Measurements from ENCODE around the gene CSN1S1.
"Not testable (repeated sequence)": the region's sequence is repeated elsewhere in the genome, so short reads cannot be mapped to it uniquely, and the experiment has no call there.

Gene CSN1S1, protein sequence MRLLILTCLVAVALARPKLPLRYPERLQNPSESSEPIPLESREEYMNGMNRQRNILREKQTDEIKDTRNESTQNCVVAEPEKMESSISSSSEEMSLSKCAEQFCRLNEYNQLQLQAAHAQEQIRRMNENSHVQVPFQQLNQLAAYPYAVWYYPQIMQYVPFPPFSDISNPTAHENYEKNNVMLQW

DNA sequence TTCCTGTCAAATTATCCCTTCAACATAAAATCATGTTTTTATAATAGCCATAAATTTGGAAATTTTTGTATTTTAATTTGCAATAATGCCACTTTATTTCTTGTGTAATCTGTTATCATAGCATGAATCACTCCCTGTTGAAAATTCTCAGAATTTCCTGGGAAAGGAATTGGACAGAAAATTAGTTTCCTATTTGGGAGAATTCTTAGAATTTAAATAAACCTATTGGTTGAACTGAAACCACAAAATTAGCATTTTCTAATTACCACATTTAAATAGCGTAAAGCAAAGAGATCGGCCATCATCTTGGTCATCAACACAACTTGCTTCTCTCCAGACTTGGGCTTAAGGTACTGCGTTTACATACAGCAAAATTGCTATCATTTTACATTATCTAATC lies at the start of gene CSN1S1:
Gene CSN1S1, plus strand, starts transcription at position 301 of the 400 bp plus-strand sequence. CDS start 1,488 bp downstream, outside the sequence.
- no peak for DNase-seq

DNA sequence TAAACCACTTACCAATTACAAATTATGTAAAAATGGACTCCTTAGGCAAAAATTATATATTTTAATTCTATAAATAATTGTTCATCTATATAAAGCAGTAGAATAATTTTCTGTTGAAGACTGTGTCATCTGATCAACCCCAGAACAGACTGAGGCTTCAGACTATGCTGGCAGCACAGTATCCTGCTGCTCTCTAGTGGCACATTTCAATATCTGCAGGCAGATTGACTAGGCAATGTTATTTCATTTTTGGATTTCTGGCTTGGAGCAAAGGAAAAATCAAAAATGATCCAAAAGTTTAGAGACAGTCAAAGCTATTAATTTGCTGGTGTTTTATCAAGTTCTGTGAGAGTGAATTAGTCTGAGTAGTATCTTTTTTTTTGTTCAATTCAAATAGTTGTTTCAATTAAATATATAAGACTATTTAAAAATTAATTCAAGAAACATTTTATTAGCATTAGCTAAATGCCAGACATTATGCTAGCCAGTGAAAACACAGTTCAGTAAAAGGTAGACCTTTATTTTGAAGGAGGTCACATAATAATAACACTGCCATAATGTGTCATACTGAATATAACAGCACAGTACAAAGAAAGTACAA lies 49.6 kb upstream of the CSN1S1 start:
- DNase-seq: no peak

DNA sequence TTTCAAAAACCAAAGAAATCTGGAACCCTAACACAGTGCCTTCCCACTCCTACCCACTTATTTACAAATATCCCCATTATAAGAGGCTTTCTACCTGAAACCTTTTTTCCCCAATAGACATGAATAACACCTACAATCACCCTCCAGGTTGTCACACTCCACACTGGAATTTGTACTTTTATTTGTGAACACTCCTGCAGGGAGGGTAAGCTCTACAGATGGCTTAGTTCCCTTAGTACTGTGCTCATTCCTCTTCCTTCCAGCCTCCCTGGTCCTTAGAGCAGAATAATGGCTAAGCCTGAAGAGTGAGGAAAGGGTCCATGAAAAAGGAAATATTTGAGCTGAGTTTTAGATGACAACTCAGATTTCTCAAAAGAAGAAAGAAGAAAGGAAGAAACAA lies 48.7 kb upstream of the CSN1S1 start:
- no peak for DNase-seq

DNA sequence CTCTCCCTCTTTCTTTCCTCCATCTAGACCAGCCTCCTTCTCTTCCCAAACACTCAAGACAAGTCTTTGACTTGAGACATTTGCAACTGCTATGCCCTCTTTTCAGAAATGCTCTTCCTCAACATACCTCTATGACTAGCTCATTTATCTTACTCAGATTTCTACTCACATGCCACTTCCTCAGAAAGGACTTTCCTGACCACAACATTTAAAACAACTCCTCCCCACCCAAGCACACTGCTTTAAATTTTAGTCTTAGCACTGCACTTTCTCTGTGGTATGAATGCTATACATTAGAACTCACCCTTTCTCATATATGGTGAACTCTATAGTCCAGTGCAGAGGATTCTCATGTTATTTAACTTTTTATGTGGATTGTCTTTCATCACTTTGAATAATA lies 42.5 kb upstream of the CSN1S1 start:
- no peak for DNase-seq

DNA sequence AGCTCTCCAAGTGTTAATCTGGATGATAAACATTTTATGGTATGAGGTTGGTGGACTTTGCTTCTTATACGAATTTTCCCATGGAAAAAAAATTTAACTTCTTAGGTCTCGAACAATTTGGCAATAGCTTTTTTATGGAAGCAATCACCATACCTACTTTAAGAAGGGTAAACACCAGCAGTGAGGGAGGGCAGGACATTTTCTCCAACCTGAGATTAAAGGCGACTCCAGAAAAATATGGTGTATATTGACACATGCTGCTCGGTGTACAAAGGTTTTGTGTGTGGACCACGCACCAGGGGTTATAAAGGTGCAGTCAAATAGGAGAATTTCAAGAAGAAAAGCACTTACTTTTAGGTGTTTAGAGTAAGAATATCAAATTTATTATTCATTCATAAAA lies 36.7 kb upstream of the CSN1S1 start:
- DNase-seq: no peak

DNA sequence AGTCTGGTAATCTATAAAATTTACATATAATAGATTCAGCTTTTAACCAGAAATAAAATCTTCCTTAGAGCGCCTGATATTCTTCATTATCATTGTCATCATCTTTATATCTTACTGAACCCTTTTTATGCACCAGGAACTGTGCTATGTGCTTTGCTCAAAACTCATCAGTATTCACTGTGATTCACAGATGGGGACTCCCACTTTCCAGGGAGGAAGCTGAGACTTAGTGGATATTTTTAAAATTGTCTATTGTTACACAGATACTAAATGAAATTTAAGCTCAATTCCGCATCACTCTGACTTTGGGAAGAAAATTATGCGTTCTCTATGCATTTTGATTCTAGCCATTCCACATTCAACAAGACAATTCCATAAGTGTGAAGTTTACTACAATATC lies 36.1 kb upstream of the CSN1S1 start:
- no peak for DNase-seq

DNA sequence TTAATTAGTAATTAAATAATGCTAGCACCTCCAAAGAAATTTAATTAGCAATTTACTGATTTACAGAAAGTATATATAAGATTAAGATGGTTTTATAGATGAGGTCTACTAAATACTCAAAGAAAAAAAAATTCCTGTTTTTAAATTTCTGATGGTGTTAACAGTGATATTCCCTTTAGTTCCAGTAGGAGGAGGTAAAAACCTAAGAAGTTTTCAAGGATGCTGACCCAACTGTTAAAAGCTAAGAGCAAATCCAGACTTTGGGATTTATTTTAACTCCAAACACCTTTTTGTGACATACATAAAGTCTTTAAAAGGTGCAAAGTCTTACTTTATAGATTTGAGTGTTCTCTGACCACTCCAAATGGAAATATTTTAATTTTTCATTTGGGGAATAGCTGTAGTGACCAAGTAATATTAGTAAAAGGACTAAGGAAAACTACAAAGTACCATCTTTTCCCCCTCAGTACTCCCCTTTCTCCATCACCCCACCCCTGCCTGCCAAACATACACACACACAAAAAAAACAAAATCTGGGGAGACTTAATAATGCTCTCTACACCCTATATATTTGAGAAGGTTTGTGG lies 34.2 kb upstream of the CSN1S1 start:
- DNase-seq: no peak

DNA sequence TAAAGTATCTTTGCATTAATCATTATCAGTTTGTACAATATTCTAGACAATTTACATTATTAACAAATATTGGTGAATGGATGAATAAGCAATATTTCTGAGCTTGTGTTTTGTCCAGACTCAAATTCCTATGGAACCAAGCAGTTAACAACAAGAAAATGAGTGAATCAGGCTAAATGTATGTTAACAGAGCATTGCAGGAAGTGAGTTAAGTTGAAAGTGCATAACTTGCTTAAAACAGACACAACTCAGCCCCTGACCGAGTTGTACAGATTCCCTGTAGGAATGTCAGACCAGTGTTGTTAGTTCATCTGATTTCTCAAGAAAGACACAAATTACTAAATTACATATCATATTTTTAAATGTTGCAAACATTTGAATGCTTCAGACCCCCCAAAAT lies 23.7 kb upstream of the CSN1S1 start:
- DNase-seq: no peak

DNA sequence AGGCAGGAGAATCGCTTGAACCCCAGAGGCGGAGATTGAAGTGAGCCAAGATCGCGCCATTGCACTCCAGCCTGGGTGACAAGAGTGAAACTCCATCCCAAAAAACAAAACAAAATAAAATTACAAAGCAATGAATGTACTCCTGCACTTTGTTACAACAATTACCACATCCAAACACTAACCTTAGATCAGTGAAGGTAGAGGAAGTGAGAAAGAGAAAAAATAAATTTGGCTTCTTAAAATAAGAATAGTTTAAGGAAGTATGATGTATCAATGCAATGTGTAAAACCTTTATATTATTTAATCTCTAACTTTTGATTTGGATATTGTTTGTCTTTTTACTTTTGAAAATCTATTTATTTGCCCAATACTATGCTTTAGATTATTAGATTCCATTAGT lies 21.7 kb upstream of the CSN1S1 start:
- no peak for DNase-seq

DNA sequence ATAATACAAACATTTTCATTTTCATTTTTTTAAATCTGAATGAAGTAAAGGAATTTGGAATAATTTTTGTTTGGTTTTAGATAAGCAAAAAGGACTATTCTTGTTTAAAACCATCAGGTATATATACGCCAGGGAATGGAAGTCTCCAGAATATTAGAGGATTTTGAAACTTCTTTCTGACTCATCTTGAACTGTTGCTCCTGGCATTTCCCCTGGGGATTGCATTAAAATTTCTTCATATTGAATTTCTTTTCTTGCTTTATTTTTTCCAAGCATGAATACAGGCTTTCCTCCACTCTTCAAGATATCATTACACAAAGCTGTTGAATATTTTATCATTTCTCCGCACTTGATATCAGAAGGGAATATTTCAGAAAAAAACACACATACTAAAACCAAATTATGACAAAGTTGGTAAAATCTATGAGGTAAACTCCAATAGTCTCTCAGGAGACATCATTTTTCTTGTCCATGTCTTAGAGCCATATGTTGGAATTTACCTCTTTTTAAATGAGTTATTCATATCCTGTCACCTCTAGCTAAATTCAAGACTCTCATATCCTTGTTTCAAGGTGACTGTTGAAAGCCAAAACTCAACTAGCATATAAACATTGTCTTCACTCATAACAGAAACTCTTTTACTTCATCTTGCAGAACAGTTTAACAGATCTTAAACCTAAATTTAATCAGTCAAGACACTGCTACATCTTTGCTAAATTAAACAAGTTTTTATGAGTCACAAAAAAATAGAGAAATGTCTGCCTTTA lies 20.7 kb upstream of the CSN1S1 start:
- no peak for DNase-seq

DNA sequence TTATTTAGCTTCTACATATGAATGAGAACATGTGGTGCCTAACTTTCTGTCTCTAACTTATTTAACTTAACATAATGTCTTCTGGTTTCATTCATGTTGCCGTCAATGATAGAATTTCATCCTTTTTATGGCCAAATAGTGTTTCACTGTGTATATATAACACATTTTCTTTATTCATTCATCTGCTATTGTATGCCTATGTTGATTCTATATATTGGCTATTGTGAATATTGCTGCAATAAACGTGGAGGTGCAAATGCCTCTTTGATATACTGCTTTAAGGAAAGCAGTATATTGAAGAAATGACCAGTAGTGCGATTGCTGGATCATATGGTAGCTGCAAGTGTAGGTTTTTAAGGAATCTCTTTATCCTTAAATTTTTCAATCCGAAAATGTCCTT lies 10.0 kb upstream of the CSN1S1 start:
- no peak for DNase-seq

DNA sequence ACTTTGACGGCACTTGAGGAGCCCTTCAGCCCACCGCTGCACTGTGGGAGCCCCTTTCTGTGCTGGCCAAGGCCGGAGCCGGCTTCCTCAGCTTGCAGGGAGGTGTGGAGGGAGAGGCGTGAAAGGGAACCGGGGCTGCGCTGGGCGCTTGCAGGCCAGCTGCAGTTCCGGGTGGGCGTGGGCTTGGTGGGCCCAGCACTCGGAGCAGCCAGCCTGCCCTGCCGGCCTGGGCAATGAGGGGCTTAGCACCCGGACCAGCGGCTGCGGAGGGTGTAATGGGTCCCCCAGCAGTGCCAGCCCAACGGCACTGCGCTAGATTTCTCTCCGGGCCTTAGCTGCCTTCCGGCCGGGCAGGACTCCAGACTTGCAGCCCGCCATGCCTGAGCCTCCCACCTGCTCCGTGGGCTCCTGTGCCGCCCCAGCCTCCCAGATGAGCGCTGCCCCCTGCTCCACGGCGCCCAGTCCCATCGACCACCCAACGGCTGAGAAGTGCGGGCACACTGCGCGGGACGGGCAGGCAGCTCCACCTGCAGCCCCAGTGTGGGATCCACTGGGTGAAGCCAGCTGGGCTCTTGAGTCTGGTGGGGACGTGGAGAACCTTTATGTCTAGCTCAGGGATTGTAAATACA lies 7.0 kb upstream of the CSN1S1 start:
- not testable (repeated sequence) for DNase-seq

DNA sequence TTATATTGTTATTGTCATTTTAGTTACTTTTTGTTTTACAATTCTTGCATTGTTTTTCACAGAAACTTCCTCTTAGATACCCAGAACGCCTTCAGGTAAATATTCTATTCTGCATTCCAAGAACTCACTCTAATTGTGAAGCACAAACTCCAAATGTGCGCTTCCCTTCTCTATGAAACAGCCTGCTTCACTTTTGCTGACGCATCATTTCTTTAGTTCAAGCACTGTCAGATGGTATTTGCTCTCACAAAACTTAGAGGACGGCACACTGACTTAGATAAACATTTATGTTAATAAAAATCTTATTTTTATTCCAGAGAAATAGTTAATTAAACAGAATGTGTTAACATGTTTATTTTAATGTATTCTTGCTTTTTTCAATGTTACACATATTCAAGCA lies 3.3 kb downstream of the CSN1S1 start:
- no peak for DNase-seq

DNA sequence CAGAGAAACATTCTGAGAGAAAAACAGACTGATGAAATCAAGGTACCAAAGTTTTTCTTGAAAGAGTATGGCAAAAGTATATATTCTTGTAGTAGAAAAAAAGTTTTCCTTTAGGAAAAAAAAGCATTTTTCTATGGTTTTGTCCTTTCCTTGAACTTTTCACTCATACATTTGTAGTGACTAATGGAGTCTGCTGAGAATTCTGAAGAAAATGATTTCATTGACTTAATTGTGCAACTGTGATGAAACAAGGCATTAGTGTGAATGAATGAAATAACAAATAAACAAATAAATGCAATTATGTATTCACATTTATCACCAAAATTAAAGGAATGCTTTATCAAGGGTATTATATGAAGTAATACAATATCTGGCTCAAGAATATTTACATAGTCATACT lies 5.7 kb downstream of the CSN1S1 start:
- no peak for DNase-seq

DNA sequence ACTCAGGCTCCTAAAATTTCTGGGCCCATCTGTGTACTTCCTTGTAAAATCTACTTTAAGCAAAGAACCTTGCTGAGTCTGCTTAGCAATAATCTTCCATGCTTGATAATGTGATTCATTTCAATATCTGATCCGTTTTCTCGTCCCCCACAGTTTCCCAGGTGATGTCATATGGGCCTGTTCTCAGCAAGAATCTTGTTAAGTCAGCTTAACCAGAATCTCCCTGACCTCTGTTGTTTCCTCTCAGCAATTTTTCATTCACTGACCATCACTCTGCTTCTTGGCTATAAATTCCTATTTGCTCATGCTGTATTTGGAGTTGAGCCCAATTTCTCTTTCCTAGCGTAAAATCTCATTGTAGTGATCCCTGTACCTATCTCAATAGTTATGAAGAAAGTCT lies 20.7 kb downstream of the CSN1S1 start:
- no peak for DNase-seq

DNA sequence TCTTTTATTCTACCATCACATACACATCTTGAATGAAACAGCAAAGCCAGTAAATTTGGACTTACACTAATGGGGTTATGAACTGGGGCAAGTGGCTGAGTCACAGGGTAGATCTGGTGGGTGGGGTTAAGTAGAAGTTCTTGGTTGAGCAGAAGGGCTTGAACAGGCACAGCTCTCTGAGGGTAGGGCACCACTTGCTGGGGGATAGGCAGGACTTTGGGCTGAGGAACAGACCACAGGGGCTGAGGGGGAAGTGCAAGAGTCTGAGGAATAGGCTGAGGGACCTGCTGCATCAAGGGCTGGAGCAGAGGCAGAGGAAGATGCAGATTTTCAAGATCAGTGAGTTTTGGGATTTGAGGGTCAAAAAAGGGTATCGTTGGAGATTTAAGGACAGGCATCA lies 26.3 kb downstream of the CSN1S1 start:
- DNase-seq: no peak

DNA sequence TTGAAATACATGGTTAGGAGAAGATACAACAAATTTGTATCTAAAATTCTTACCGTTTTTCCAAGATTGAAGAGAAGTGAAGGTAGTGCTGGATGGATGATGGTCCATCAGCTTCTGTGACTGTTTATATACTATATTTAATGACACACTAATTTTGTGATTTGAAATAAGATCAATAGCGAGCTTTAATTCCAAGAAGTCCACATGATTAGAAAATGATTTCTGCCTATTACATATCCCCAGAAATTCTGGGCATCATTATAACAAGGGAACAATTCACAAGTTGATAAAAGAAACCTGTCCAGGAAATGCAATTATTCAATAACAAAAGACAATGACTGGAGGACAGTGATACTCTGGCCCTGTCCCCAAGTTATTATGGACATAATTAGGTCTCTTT lies 34.8 kb downstream of the CSN1S1 start, which contains the start of gene CSN2:
Gene CSN2, minus strand, starts transcription at position 101 of the 400 bp plus-strand sequence. CDS start 4,733 bp downstream, outside the sequence.
- no peak for DNase-seq

DNA sequence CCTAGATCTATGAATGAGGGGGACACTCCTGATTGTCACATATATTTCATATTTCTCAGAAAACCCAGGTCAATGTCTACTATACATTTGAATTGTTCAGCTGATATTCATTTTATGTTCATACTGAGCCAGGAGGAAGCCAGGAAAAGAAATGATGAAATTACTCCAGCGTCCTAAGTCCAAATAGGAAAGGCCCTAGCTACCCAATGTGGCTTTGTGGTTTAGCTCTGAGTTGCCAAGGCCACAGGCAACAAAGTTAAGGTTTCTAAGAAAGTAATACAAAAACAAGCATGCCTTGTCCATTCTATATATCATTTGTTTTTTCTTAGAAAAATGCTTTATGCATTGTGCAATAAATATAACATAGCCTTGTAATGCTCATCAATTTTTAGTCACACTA lies 39.2 kb downstream of the CSN1S1 start:
- DNase-seq: no peak

DNA sequence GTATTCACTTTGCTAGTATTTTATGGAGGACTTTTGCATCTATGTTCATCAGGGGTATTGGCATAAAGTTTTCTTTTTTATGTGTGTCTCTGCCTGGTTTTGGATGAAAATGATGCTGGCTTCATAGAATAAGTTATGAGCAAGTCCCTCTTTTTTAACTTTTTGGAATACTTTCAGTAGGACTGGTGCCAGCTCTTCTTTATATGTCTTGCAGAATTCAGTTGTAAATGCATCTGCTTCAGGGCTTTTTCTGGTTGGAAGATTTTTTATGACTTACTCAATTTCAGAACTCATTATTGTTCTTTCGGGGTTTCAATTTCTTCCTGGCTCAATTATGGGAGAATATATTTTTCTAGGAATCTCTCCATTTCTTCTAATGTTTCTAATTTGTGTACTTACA lies 43.8 kb downstream of the CSN1S1 start:
- DNase-seq: no peak

DNA sequence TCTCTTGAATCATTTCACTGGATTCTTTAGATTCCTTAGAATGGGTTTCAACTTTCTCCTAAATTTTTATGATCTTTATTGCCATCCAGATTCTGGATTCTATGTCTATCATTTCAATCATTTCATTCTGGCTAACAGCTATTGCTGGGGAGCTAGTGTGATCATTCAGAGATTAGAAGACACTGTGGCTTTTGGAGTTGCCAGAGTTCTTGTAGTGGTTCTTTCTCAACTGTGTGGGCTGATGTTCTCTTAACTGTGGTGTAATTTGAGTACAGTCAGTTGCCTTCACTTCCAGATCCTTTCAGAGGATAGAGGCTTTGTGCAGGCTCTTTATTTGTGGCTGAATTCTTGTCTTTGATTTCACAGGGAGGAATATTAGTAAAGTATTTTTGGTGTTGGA lies 46.7 kb downstream of the CSN1S1 start:
- DNase-seq: no peak

DNA sequence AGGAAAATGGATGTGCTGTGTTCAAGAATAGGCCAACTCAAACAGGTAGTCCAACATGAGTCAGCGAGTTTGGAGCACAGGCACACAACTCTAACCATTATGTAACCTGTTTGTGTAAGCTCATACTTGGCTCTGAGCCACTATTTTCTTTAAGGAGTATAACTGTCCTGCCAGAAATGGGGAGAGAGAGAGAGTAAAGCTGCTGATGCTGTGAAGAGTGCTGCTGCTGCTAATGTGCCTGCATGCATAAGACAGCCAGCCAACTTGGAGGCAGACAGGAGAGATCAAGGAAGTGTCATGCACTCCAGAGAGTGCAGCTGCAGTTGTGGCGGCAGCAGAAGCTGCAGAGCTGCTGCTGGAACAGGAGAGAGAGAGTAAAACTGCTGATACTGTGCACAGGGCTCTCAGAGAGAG lies 53.2 kb downstream of the CSN1S1 start:
- DNase-seq: no peak

DNA sequence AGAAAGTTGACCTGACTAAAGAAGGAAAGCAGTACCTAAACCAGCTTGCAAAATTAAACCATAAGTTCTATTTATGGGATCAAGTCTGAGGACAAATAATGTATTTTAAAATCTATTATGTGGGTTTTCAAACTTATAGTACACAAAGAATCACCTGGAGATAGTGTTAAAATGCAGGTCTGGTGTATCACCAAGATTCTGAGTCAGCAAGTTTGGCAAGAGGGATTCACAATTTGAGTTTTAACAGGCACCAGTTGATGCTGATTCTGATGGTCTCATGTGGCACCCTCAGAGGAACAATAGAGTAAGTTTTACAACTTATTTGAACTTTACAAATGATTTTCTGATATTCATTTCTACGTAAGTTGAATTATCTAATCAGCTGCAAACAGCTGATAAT lies 55.8 kb downstream of the CSN1S1 start:
- no peak for DNase-seq

DNA sequence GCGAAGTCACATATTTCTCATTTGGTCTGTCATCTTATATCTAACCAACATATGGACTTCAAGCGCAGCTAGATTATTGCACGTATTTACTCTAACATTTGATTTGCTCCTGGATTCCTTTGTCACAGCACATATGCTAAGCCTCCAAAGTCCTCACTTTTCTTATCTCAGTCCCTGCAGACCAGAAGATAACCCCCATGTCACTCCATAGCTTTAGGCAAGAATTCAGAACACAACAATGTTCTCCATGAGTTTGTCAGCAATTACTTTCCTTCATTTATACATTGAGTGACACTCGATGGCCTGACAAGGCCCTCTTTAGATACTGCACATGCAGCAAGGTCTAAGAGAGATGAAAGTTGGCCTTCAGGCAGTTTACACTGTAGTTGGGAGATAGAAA lies 60.1 kb downstream of the CSN1S1 start:
- no peak for DNase-seq

DNA sequence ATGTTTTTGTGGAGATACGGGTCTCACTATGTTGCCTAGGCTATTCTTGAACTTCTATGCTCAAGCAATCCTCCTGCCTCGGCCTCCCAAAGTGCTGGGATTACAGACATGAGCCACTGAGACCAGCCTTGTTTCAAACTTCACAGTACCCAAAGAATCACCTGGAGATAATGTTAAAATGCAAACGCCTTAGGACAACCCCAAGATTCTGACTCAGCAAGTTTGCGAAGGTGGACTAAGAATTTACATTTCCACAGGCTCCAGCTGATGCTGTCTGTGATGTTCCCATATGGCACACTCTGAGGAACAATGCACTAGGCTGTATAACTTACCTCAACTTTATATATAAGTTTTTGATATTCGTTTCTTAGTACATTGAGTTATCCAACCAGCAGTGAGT lies 63.9 kb downstream of the CSN1S1 start:
- DNase-seq: no peak

Measured in NCI-H524 treated with DMSO at 0.1 percent for 48 hours (cell line).